IPS-11a (cell line): ENCODE measurements around the gene HDAC4.

Source experiments
- H3K4me3 ChIP-seq: one replicate; pipeline ENCODE4 v1.5.1; 2013; ENCODE audit warnings: low read depth, low read length, control low read depth

The HDAC4 gene

DNA sequence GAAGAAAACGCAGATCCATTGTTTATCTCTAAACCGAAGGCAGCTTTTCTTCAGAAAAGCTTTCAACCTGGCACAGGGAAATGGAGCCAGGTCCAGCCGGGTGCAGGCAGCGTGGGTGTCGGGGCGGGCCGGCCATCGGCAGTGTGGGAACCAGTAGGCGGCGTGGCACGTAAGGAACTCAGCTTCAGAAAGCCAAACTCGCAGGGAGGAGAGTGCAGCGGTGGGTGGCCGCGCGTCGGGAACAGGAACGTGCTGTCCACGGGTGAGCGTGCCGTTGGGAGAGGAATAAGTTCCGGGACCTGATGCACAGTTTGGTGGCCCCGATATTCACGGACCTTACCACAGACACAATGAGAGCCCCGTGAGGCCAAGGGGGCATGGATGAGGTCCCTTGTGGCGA, 282.6 kb downstream of the HDAC4 start:
- no peak overlapping the region for H3K4me3 ChIP-seq

DNA sequence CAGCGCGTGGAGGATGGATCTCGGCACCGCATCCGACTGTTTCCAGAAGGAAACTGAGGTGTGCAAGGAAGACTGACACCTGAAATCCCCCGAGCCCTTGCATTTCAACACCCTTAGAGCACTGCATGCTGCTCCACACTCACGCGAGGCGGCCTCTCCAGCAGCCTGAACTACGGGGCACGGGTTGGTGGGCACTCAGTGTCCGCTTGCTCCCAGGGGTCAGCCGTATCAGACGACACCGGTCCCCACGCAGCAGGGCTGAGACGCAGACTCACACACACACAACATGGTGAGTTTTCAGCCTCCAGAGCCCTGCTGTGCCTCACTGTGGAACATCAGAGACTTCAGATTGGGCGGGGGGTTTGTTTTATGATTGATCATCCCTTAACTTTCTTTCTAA, 283.0 kb downstream of the HDAC4 start:
- no peak overlapping the region for H3K4me3 ChIP-seq

DNA sequence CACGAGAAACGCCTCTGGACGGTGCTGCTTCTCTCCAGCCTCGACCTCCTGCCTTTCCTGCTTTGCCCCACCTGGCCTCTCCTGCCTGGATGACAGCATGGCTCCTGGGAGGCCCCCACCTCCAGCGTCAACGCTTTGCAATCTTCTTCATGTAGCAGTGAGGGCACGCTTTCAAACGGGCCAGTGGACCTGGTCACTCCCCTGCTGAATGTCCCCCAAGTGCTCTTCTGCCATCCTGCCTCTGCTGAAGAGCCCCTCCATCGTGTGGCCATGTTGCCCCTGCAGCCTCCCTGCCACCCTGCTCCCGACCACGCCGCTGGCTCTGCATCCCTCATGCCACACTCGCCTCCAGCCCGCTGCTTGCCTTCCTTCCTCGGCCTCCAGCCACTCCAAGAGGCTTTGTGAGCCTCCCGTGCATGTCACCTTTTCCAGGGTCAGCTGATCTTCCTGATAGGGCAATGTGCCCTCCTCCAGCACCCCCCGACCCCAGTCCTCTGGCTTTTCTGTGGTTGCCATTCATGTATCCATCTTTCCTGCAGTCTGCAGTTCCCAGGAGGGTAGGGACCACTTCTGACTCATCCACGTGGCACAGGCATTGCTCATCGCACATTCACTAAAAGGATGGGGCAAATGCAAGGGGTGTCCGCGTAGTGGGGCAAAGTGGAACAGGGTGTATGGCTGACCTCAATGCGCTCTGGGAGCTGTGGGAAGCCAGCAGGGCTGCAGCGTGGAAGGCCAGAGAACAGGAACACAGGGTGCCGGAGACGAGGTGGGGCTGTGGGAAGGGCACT, 284.2 kb downstream of the HDAC4 start:
- H3K4me3 ChIP-seq = peak overlapping the region; percentile 13

DNA sequence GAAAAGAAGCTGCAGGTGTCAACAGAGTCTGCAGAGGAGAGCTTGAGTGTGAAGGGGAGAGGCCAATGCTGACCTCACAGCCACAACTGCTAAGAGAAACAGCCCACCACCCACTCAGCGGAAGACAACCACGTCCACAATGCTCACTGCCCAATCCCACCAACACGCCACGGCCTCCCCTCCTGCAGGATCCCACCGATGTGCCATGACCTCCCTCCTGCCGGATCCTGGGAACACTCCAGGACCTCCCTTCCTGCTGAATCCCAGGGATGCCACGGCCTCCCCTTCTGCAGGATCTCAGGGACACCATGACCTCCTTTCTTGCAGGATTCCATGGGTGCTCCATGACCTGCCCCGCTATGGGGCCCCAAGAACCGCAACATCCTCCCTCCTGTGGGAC, 285.2 kb downstream of the HDAC4 start:
- H3K4me3 ChIP-seq = no peak overlapping the region

DNA sequence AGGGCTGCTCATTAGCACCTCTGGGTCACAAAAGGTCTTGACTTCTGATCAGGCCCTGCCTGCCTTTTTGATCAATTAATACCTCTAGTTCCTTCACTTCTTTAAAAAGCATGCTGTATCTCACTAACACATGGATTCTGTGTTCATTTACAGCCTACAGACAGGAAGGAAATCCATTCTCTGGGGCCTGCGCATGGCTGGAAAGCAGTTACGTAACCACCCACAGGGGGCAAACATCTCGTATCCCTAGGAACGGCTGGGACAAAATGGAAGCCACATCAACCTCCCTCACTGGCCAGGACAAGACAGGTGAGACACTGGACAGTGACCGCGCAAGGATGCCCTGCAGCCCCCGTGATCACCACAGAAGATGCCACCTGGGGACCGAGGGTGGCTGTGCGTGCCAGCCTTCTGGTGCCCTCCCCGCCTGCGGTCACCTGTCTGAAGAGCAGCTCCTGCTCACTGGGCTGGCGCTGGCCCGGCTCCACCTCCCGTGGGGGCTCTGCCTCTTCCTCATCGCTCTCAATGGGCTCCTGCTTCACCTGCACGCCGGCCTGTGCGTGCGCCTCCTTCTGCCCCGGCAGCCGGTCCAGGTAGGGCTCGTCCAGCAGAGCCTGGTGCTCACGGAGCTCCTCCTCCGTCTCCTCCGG, 286.1 kb downstream of the HDAC4 start:
- H3K4me3 ChIP-seq = no peak overlapping the region

DNA sequence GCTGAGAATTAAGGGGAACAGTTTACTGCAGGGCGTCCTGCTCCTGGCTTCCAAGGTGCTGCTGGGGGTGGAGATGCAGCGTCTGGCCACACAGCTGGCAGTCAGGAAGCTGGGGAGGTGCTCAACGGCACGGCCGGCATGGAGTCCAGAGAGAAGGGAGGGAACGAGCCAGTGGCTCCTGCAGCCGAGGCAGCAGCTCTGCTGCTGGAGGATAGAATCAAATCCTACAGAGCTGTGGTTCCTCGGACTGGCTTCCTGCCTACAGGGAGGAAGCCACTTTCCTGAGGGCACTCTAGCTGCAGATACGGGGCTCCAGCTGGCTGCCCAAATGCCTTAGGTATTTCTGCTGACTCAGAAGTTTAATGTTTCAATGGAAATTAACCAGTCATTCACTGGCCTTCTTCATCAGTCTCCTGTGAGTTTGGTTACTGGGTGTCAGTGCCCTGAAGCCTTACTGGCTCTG, 286.7 kb downstream of the HDAC4 start:
- H3K4me3 ChIP-seq = no peak overlapping the region

DNA sequence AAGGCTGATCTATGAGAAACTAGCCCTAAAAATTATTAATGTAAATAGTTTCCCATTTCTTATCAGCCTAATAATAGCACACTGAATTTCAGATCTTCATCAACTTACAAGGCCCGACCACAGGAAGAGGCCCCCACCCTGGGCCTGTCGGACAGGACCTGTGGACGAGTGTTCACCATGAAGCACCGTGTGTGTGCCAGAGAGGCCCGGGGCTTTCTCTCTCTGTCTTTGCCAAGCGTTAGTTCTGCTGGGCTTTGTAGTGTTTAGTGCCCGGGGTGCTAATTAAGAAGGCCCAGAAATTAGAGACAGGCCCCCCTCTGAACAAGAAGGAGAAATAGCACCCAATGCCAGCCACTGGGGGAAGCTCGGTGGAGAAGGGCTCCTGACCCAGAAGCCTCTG, 287.2 kb downstream of the HDAC4 start:
- no peak overlapping the region for H3K4me3 ChIP-seq

DNA sequence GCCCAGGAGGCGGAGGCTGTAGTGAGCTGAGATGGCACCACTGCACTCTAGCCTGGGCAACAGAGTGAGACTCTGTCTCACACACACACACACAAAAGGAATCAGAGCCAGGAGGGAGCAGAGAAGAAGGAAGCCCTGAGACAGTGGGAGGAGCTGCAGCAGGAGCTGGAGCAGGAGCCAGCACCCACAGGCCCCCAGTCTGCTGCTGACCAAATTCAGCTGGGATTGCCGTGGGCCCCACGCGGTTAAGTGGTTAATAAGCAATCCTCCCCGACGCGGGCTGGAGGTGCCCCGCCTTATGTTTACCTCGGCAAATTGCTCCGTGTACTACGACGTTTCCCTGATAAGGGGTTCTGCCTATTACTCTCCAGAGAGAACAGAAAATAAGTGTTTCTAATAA, 287.6 kb downstream of the HDAC4 start:
- no peak overlapping the region for H3K4me3 ChIP-seq

DNA sequence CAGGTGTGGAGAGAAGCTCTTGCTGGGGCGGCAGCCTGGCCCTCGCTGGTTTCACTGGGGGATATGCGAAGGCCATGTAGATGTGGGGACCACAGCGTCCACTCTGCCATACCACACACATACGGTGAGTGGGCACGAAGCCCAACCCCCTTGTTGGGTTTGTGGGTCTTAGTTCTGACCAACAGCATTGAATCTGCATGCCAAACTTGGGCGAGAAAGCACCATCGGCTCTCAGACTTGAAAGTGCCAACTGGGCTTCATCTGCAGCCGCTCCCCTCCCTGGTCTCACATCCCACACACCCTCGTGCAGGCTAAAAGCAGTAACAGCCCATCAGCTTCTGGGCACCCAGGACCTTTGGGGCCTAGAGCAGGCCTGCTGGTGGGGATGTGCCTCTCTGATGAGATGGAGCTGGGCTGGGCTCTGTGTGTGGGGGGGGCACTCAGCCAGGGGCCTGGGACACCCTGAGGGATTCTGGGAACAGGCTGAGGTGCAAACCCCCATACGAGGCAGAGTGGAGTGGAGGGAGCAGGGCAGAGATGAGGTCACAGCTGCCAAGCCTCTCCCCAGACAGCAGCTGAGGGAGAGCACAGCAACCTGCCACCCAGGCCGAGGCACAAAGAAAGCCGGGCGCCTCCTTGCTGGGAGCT, 288.6 kb downstream of the HDAC4 start:
- H3K4me3 ChIP-seq = no peak overlapping the region

DNA sequence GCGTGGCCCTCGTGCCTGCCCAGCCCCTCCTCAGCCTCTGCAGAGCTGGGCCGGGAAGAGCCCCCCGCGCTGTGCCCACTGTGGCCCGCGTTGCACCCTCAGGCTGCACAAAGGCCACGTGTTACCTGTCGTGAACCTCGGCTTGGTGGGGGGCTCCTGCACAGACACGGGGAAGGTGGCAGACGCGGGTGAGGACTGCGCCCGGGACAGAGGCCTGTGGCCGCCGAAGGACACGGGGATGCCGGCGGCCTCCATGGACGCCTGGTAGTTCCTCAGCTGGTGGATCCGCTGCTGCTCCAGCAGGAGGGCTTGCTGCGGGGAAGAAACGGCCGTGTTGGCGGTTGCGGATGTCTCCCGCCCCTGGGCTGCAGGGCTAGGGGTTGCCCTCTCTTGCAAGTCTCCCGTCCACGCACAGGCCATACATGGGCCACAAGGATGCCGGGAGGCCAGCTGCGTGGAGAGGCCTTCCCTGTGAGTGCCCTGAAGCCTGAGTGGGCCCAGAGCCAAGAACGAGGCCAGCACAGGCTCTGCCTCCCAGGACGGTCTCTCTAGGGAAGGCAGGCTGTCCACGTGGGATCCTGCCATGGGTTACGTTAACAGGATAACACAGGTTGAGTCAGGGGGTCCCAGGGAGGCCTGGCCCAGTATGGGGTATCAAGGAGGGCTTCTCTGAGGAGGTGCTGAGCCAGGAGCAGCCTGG, 289.3 kb downstream of the HDAC4 start:
- no peak overlapping the region for H3K4me3 ChIP-seq

DNA sequence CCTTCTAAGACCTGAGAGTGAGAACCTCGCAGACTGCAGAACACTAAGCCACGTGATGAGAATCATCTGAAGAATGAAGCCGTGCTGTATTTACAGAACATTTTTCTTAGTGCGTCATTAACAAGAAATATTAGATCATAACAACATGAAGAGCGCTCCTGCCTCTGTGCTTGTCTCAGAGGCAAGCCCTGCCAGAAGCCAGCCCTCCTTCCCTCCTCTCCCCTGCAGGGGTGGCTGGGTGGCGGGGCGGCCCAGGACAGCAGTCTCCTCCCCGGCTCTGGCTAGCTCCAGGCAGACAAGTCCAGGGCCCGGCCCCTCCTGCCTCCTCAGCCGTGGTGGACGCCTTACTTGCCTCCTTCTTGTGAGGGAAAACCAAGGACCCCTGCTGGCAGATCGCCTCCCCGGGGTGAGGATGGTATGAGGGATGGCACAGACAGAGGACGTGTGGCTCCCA, 290.2 kb downstream of the HDAC4 start:
- no peak overlapping the region for H3K4me3 ChIP-seq

DNA sequence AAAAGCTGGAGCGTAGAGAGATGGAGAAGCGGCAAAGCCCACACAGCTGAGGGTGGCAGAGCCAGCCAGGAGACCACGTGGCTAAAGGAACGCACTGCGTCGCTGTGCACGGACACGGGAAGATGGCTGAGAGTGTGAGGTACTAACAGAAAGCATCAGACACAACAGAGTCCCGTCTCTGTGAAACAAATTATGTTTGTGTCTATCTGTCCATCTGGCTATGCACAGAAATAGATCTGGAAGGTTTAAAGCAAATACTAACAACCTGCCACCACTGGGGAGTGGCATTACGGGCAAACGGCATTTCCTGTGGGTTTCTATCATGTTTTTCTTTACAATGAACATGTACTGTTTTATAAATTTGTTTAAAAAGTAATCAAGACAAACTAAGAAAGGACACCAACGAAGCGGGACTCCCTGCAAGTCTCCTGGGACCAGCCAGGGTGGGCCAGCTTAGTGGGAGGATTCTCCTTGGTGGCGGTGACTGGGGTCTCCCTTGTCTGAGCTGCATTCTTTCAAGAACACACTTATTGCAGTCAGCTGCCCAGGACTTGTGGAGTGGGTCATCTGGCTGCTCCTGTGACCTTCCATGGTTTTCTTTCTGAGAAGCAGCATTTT, 290.8 kb downstream of the HDAC4 start:
- H3K4me3 ChIP-seq = no peak overlapping the region

DNA sequence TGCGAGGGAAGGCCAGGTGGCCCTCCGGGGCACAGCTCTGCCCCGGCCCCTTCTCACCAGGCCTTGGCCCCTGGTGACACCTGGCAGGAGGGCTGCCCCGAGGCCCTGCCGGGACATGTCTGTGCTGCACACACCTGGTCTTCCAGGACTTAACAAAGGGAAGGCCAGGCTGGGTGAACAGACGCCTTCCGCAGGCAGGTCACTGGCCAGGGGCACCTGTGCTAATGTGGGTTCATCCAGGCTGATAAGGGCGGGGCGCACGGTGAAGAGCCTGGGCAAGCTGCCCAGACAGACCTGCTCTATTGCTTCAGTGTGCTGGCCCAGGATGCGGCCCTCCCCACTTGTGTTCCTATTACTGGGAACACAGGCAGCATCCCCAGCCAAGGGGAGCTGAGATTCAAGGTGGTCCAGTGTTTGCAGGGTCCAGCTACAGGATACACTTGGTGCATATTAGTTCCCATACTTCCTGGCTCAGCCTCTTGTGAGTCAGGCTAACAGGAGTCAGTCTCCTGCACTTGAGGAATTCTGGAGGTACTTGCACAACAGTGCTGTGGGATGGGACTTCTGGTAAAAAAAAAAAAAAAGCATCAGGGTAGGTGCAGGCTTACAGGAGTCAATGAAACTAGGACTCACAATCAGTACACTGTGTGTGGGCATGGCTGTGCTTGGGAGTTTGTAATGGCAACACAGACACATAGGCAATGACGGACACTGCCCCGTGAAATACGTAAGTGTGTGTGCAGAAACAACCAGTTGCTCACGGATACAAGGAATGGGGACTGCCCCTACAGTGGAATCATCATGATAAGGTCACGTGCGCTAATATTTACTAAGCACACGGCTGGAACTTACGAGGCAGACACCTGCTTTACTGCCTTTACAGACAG, 291.5 kb downstream of the HDAC4 start:
- H3K4me3 ChIP-seq = no peak overlapping the region

DNA sequence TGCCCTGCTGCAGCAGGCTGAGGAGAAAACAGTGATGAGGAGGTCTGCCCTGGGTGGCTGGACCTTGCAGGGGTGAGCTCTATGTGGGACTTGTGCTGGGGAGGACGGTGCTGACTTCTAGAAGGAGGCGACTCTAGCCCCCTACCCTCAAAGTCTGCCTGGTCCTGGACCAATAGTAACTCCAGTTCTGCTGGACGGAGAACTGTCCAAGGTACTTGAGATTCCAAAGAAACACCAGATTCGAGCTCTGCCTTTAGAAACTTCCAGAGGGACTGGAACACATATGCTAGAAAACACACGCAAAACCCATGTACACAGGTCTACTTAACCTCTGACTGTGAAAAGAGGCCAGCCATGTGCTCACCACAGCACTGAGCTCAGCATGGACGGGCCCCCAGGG, 292.4 kb downstream of the HDAC4 start:
- H3K4me3 ChIP-seq = no peak overlapping the region

DNA sequence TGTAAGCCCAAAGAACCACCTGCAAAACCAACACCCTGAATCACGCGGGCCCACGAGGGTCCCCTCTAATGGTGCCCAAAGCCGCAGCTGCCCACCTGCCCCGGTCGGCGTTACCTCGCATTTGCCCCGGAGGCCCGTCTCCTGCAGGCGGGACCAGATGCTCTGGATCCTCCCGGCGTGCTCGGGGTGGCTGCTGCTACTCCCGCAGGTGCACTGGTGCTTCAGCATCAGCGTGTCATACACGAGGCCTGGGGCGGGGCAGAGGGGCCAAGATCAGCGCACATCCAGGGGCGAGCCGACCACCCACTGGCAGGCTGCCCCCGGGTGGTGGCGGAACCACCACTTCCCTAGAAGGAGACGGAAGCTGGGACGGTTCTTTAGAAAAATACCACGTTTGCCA, 292.9 kb downstream of the HDAC4 start:
- no peak overlapping the region for H3K4me3 ChIP-seq

DNA sequence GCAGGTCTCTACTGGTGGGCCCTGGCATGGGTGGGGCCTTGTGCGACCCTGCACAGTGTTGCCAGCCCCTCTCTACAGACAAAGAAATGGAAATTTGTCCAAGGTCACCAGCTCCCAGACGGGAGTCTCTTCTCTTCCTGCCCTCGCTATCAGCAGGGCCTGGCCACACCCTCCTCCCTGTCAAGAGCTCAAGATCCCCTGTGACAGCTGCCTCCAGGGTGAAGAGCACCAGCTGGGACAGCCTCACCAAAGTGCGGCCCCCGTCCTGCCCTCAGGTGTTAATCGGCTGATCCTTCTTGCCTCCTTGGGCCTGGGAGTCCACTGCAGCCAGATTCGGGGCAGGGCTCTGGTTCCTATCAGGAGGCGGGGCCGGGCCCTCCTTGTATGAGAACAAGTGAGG, 293.9 kb downstream of the HDAC4 start:
- H3K4me3 ChIP-seq = no peak overlapping the region

DNA sequence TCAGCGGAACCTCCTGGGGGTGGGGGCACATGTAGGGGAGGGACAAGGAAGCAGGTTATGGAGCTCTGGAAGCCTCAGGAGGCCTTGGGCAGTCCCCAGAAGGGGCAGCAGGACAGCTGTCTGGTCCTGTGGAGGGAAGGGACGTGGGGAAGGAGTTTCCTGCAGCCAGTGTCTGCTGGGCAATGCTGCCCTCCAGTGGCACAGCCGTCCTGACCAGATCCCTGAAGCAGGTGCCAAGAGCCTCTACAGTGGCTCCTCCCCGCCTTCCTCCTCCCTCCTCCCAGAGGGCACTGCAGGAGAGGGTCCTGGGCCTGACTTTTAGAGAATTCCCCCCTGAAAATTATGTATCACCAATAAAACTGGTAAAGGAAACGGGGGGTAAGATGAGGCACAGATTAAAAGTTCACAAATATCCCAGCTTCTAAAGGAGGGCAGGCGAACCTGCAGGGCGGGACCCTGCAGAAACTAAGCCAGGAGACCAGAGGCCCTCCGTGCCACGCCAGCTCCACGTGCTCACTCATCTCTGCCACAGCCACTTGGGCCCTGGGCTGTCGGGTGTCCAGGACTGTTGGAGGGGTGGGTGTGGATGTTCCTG, 294.4 kb downstream of the HDAC4 start:
- no peak overlapping the region for H3K4me3 ChIP-seq

DNA sequence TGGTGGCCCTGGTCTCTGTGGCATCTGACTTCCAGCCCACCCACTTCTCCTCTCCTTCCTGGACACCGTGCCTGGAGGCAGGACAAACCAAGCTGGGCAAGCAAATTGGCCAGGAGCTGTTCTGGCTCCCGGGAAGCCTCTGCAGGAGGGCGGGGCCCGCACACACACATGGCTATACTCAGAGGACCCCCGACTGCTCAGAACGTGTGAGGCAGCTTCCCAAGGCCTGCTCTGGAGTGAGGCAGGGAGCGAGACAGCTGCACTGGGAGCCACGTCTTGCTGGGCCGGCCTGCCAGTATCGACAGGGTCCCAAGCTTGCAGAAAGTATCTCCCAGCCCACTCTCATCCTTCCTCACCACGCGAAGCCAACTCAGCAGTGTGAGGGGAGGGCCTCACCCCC, 295.6 kb downstream of the HDAC4 start:
- no peak overlapping the region for H3K4me3 ChIP-seq

DNA sequence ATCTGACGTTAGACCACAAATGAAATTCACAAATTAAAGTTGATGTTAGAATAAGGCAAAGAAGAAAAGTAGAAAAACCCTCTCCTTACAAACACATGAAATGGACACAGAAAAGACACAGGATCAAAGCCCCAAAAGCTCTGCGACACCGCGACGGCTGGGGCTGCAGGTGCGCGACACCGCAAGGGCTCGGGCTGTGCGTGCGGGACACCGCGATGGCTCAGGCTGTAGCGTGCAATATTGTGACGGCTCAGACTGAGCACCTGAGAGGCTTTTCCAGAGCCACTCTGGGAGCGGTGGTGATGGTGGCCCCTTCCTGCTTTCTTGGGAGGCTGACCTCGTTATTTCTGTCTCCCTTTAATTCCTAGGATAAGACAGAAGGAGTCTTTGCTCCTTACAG, 296.0 kb downstream of the HDAC4 start:
- no peak overlapping the region for H3K4me3 ChIP-seq
